Measurements from ENCODE around the gene INHBB.
"Not testable (repeated sequence)": the region's sequence is repeated elsewhere in the genome, so short reads cannot be mapped to it uniquely, and the experiment has no call there.

The INHBB gene

DNA sequence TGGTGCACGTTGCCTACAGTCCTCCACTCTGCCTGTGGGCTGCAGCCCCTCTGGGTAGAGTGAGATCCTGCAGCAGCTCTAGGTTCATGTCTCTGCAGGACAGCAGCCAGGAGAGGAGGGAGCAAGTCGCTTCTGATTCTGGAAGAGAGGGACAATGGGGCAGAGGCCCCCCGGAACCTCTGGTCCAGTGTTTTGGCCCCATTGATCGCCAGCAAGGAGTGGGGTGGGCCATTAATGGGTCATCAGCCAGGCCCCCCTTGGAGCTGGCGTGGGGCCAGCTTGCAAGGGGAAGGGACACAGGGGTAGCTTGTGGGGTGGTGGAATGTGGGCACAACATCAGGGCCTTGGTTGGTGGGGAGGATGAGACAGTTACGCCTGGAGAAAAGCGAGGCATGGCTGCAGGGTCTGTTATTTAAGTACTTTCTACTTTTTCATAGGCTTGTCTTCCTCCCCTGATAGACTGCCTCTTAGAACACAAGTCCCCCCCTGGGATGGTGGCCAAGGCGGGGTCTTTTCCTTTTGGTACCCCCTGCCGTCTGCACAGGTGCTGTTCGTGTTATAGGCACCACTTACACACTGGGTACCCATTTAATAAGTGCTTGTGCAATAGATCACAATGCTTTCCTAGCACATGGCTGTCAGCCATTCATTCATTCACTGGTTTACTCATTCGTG lies 44.6 kb downstream of the INHBB start:
- H3K4me3 ChIP-seq (ENCODE audit: low read length): no peak overlapping the region
- no peak for DNase-seq (ENCODE audit: low read depth, low spot score)

DNA sequence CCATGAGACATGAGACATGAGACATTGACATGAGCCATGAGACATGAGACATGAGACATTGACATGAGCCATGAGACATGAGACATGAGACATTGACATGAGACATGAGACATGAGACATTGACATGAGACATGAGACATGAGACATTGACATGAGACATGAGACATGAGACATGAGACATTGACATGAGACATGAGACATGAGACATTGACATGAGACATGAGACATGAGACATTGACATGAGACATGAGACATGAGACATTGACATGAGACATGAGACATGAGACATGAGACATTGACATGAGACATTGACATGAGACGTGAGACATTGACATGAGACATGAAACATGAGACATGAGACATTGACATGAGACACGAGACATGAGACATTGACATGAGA lies 45.4 kb downstream of the INHBB start:
- not testable (repeated sequence) for H3K4me3 ChIP-seq (ENCODE audit: low read length); DNase-seq (ENCODE audit: low read depth, low spot score)

DNA sequence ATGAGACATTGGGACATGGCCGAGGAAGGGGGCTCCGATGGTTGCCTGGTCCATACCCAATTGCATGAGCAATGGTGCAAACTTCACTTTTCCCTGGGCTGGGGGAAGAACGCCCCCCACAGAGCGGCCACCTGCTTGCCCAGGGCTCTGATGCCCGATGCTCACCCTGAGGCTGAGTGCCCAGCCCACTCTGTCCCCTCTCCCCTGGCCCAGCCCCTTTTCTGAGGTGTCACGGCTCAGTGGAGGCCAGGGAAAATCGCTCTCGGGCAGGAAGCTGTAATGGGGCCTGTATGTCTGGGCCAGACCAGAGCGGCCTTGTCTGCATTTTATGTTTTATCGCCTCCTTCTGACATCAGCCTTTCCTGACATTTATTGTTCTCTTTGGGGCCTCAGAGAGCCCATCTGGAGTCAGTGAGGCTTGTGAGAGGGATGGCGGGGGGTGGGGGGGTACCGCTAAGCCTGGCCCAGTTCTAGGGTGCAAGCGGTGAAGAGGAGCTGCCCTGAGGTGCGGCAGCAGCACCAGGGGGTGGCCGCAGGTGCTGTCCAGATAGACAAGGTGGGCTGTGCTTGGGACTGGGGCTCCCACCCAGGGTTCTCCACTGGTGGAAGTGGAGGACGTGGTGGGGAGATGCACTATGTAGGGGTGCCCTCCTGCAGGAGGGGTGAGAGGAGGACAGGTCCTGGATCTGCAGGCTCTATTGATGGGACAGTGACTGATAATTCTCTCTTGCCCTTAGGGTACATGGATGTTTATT lies 46.2 kb downstream of the INHBB start:
- H3K4me3 ChIP-seq (ENCODE audit: low read length): no peak overlapping the region
- DNase-seq (ENCODE audit: low read depth, low spot score): no peak

DNA sequence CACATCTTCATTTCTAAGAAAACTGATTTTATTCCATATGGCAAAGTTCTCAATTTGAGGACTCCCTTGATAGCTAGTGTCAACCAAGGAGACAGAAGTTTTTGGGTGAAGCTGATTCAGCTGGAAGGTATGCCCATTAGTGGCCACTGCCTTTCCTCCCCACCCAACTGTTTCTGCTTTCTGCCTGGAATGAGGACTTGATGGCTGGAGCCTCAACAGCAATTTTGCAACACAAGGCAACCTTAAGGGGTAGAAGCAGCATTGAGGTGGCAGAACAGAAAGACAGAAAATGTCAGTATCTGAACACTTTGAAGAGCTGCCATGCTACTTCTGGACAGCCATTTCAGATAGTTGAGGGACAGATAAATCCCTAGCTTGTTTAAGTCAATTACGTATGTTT lies 47.0 kb downstream of the INHBB start:
- H3K4me3 ChIP-seq (ENCODE audit: low read length): no peak overlapping the region
- DNase-seq (ENCODE audit: low read depth, low spot score): no peak

DNA sequence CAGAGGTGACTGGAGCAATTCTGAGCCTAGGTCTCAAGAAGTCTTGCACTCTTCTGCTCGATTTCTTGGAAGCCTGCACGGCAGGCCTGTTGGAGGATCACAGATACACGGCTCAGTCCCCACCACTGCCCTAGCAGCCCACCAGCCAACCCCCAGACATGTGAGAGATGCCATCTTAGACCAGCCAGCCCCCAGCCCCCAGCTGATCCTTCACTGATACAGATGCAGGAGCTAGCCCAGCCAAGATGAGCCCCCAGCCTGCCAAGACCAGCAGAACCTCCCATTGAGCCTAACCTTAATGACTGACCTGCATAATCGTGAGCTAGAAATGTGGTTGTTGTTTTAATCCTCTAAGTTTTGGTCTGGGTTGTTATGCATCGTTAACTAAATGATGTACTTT lies 47.5 kb downstream of the INHBB start:
- DNase-seq (ENCODE audit: low read depth, low spot score): no peak

DNA sequence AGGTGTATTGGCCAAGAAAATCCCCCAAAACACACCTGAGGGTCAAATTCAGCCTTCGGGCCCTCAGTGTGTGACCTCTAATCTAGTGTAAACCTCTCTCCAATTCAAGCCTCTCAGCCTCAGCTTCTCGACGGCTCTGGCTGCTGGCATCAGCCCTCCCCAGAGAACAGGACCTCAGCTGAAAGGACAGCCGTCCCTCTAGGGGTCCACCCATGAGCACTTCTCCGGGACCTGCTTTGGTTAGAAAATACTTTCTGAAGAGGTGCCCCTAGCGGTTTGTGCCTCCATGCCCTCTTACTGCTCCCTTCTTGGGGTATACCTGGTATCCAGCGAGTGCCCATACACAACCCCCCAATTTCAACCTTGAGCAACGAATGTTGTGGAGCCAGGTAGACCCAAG lies 48.8 kb downstream of the INHBB start:
- H3K4me3 ChIP-seq (ENCODE audit: low read length): no peak overlapping the region
- DNase-seq (ENCODE audit: low read depth, low spot score): no peak

More for the DNA sequence above, 47.5 kb downstream of the INHBB start:
- H3K4me3 ChIP-seq (ENCODE audit: low read length): no peak overlapping the region

DNA sequence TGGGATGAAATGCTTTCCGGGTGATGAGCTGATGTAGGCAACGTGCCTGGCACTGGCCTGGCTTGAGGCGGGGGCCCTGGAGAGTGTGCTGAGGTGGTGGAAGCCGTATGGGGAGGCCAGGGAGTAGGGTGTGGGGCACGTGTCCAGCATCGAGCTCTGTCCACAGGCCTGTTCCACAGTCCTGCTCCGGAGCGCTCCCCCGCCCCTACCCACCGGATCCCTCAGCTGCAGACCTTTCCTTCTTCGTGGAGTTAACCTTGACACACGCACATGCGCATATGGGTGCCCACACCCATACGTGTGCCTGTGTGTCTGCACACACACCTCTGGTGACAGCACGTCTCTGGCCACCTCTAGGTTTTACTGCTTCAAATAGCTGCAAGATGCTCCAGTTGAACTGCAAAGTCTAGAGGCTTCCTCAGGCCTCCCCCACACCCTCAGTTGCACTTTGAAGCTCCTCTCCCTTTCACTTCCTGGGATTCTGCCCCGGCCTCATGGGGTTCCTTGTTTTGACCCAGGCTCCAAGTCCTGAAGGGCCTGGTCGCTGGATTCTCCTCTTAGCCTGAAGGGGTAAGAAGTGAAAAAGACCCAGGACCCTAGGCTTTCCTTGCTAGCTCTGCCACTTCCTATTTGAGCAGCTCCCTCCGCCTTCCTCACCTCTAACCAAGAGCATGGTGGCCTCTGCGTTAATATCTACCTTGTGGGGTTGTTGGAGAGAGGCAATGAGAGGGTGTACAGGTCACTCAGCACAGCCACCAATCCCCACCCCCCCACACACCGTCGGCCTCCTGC lies 49.5 kb downstream of the INHBB start:
- H3K4me3 ChIP-seq (ENCODE audit: low read length): no peak overlapping the region
- DNase-seq (ENCODE audit: low read depth, low spot score): no peak

DNA sequence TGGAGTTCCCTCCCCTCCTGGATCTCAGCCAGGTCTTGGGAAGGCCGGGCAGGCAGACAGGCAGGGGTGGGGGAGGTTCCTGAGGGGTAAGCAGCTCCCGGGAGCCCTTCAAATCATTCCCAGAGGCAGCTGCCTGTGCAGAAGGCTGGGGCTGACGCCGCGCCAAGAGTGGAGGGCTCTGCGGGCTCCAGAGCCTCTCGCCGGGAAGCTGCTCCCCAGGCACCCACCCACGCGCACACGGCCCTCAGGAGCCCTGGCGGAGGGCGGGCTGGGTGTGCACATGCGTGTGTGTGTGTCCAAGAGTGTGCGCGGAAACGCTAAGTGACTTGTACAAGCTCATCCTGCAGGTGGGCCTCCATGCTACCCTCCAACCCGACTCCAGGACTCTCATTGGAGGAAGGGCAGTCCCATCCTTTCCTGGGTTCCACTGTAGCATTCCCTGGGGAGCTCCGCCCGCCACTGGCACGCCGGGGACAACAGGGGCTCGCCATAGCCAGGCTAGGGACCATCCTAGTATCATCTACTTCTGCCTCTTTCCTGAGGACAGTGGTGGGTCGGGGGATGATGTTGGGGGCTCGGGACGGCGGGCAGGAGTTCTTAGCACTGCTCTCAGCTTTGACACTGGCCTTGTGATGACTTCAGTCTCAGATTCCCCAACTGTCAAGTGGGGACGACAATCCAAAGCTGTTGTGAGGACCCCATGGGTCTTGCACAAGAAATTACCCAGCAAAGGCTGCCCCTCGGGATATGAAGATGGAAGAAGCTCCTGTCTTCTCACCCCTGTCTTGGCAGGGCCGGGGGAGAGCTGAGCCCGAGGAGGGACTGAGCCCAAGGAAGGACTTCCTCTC lies 50.3 kb downstream of the INHBB start:
- no peak overlapping the region for H3K4me3 ChIP-seq (ENCODE audit: low read length)
- DNase-seq (ENCODE audit: low read depth, low spot score): no peak

DNA sequence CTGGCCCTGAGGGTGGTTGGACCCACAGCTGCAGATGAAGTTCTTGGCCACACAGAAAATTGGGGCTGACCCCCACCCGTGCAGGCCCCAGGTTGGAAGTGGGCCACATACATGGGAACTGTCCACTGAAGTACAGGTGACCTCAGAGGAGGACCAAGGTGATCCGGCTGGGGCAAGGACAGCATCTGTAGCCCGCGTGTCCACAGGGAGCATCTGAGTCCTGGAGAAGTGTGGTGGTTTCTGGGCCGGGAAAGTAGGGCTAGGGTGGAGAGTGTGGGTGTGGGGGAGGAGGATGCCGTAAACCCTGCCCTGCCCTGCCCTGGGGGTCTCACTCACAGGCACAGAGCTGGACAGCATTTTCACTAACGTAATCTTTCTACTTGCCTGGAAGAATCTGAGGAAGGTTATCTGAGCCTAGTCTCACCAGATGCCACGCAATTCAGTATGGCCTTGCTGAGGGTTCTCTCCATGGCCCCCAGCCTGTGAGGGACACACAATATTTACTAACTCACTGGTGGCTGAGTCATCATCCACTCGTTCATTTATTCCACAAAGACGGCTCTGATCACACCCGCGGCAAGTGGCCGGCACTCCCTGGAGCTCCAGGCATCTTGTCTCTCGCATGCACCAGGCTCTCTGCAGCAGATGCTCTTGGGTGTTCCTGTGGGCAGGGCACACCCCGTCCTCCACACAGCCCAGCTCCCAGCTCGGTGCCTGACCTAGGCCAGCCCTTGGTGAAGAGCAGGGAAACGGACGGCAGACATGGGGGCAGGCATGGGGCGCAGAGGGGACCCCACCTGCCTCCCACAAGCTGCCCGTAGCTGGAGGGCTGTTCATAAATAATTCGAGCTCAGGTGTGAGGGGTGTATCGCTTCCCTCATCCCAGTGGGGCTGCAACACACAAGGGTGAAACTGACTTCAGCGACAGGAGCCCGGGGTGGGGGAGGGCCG lies 51.2 kb downstream of the INHBB start:
- H3K4me3 ChIP-seq (ENCODE audit: low read length): no peak overlapping the region
- DNase-seq (ENCODE audit: low read depth, low spot score): no peak

DNA sequence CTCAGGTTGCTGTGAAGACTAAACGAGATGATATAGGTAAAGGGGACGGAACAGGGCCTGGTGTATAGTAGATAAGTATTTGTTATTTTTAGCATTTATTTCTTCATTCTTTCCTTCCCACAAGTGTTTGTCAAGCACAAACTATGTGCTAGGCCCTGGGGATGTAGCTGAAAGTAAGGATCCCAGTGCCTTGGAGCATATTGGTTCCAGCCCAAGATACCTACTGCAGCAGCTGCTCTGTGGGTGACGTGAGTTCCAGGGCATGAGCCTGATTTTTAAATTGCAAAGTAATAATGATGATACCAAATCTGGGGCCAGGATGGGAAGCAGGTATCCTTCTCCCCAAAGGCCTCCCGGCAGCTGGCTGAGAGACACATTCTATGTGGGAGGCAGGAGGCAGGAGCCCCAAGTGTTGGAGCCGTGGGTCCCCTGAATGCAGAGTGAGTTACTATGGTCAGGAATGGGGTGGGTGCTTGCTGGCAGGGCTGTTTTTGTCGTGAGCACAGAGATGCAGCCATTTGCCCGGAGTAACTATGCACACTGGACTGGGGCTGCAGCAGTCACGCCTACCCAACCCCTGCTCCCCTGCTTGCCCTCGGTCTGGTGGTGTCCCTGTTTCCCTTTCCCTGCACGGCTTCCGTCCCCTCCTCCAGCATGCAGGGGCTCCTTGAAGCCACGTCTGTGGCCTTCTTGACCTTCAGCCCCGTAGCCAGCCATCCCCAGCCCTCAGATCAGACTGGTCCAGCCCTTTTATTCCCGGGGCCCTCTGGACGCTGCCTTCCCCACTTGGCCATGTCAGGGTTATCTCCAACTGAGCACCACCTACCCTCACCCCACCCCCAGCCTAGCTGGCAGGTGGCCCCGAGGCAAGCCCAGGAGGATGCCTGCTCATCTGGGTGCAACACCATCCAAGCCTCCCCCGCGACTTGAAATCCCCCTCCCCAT lies 52.4 kb downstream of the INHBB start:
- DNase-seq (ENCODE audit: low read depth, low spot score): no peak
- H3K4me3 ChIP-seq (ENCODE audit: low read length): no peak overlapping the region

DNA sequence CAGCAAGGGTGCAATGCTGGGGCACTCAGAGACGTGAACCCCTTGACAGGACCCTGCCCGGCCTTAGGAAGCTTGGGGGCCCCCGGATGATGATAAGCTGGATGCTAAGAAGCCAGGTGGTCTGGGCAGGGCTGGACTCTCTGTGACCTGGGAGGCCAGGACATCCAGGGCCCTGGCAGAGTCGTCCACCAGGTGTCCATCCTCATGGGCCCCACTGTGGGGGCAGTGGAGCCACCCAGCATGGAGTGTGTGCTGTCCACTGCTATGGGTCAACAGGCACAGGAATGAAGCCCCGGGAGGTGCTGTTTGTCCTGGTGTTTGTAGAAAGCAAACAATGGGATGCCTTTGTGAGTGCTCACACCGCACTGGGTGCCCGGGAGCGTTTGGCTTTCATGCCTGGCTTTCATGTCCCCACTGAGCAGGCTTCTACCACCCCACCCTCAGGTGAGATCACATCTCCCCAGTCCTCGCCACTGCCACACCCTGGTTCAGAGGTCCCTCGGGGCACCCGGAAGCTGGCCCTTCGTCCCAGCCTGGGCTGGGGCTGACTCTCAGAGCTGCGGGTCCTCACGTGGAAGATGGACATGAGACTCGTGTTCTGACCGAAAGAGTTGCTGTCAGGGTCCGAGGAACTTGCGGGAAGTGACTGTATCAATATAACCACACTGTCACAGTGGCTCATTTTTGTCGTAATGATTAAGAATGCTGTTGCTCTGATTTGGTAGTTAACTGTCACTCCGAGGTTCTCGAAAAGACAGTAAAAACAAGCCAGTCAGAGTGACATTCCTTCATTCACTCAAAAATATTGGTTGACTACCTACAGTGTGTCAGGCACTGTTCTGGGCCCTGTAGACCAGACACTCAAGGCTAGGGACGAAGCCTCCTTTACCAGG lies 53.3 kb downstream of the INHBB start:
- H3K4me3 ChIP-seq (ENCODE audit: low read length): no peak overlapping the region
- DNase-seq (ENCODE audit: low read depth, low spot score): no peak

DNA sequence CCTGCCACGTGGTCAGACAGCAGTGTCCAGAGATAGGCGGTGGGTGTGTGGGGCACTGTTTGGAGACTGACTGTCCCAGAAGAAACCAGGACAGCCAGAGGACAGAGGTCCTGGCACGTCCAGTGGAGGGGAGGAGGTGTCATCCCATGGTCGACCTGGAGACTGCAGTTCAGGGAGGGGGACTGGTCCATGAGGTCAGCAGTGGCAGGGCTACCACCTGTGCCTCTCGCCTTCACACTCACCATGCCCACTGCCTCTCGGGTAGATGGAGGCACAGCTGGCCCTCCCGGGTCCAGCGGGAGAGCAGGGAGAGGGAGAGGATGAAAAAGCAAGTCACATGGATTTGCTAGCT lies 53.9 kb downstream of the INHBB start:
- H3K4me3 ChIP-seq (ENCODE audit: low read length): no peak overlapping the region

DNA sequence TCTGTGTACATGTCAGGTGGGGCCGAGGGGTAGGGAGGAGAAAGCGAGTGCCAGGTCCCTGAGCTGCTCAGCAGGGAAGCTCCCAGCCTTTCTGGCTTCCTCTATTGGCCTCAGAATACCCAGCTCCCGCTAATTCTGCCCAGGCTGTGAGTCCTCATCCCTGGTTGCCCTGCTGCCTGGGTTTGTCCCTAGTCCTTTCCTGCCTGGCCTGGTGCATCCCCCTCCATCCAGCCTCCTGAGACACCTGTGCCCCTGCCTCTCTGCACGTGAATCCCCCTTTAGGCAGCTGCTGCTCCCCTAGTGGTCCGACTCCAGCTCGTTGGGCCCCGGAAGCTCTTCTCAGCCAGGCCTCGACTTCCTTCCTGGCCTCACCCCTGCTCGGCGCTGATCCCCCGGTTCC lies 54.6 kb downstream of the INHBB start:
- DNase-seq (ENCODE audit: low read depth, low spot score): peak; percentile 11
- no peak overlapping the region for H3K4me3 ChIP-seq (ENCODE audit: low read length)

More for the DNA sequence above, 53.9 kb downstream of the INHBB start:
- DNase-seq (ENCODE audit: low read depth, low spot score): no peak
